A673 (cell line): ENCODE data around the gene SIK3.

Experiments used
- EZH2 ChIP-seq: fragments of 200-600 bp; sonication (generic); IDR thresholded peaks from 2 replicates; pipeline ENCODE4 v1.6.1; 2017; ENCODE audit warnings: borderline replicate concordance, low read depth, mild to moderate bottlenecking, mixed read lengths, antibody characterized with exemption, low read length; ENCODE audit not compliant: poor library complexity, severe bottlenecking
- TF ChIP-seq, protein P1 (sequence below): fragments of 300-800, 200-600 bp; sonication (generic); conservative IDR thresholded peaks from 2 replicates; pipeline ENCODE4 v1.5.1; 2017; ENCODE audit warnings: low read depth, mild to moderate bottlenecking, antibody characterized with exemption, low read length, moderate library complexity, mixed read lengths

DNA sequence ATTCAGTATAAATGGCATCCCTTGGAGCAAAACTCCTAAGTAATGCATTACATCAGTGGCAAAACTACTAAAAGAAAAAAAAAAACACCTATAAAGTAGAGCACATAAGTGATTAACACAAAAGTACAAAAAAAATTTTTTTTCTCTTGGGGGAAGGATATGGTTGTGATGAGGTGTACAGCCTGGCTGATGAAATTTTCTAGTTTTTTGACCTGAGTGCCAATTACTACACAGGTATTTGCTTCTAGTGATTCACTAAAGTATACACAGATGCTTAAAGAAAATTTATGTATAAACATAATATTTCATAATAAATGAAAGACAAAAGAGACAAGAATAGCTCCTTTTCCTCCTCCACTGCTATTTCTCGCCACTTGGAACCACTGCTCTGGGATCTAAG, 189.0 kb downstream of the SIK3 start:
- TF ChIP-seq, protein P1, sequence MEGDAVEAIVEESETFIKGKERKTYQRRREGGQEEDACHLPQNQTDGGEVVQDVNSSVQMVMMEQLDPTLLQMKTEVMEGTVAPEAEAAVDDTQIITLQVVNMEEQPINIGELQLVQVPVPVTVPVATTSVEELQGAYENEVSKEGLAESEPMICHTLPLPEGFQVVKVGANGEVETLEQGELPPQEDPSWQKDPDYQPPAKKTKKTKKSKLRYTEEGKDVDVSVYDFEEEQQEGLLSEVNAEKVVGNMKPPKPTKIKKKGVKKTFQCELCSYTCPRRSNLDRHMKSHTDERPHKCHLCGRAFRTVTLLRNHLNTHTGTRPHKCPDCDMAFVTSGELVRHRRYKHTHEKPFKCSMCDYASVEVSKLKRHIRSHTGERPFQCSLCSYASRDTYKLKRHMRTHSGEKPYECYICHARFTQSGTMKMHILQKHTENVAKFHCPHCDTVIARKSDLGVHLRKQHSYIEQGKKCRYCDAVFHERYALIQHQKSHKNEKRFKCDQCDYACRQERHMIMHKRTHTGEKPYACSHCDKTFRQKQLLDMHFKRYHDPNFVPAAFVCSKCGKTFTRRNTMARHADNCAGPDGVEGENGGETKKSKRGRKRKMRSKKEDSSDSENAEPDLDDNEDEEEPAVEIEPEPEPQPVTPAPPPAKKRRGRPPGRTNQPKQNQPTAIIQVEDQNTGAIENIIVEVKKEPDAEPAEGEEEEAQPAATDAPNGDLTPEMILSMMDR = no peak
- TF ChIP-seq EZH2 = no peak
